ENCODE data around the gene FBXW11. TPM values are rescaled to one million over a fixed set of nuclear protein-coding genes. Genes with fewer than 3 reads are reported as not detected.

FBXW11 gene
- total RNA-seq, 4 donors from 2014 or later: 61.3 to 76.6 (median 70.2) TPM

- Histone ChIP-seq H3K36me3 (no peaks in the 10 kb centered on the region), H3K27me3 (no peaks in the 10 kb centered on the region), H3K4me1 (peaks cover 31 to 55% of the 10 kb centered on the region in 2 donors), H3K4me3 (replicated peaks in 1 of 3) (peak overlapping the region; percentile 48 to 93 (median 70)), H3K27ac (peak overlapping the region; percentile 97 to 99 (median 98)), H3K9me3 (no peaks in the 10 kb centered on the region)
- 0 to 1% methylated on average over 30 to 31 of the region's 34 CpGs for WGBS, 2 donors
- TF ChIP-seq, protein P1, sequence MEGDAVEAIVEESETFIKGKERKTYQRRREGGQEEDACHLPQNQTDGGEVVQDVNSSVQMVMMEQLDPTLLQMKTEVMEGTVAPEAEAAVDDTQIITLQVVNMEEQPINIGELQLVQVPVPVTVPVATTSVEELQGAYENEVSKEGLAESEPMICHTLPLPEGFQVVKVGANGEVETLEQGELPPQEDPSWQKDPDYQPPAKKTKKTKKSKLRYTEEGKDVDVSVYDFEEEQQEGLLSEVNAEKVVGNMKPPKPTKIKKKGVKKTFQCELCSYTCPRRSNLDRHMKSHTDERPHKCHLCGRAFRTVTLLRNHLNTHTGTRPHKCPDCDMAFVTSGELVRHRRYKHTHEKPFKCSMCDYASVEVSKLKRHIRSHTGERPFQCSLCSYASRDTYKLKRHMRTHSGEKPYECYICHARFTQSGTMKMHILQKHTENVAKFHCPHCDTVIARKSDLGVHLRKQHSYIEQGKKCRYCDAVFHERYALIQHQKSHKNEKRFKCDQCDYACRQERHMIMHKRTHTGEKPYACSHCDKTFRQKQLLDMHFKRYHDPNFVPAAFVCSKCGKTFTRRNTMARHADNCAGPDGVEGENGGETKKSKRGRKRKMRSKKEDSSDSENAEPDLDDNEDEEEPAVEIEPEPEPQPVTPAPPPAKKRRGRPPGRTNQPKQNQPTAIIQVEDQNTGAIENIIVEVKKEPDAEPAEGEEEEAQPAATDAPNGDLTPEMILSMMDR (IDR thresholded peaks at IDR 0.05): no peak
- TF ChIP-seq POLR2A (IDR thresholded peaks at IDR 0.05): no peak
- intact Hi-C loops (cut with DNase I): no loop called here
- peak; percentile 22 to 33 for DNase-seq
Observed at GRCh38 chr5:172005708-172006320, 624 bp downstream of the FBXW11 start.

- 42 to 46% methylated on average over 3 of the region's 3 CpGs for WGBS, 2 donors
- TF ChIP-seq, protein P1 (IDR thresholded peaks at IDR 0.05): no peak
- no peak for TF ChIP-seq POLR2A (IDR thresholded peaks at IDR 0.05)
- H3K36me3 ChIP-seq: no peaks in the 10 kb centered on the region
- H3K27ac ChIP-seq: peak overlapping the region in 1 of 3 donors; percentile 99
- intact Hi-C loops (cut with DNase I): no loop called here
- H3K4me3 ChIP-seq (replicated peaks in 1 of 3): peak overlapping the region in 1 of 3 donors; percentile 70
- no peak for DNase-seq
- H3K4me1 ChIP-seq: peaks cover 41 to 65% of the 10 kb centered on the region in 2 donors
- no peaks in the 10 kb centered on the region for H3K9me3 ChIP-seq
- H3K27me3 ChIP-seq: no peaks in the 10 kb centered on the region
Observed at GRCh38 chr5:172004824-172005237, 1.6 kb downstream of the FBXW11 start.

- no peaks in the 10 kb centered on the region for H3K9me3 ChIP-seq
- H3K27me3 ChIP-seq: no peaks in the 10 kb centered on the region
- WGBS, 2 donors: 59 to 72% methylated on average over 1 of the region's 1 CpG
- H3K4me3 ChIP-seq (replicated peaks in 1 of 3): no peak overlapping the region
- intact Hi-C loops (cut with DNase I): no loop called here
- no peaks in the 10 kb centered on the region for H3K36me3 ChIP-seq
- TF ChIP-seq, protein P1 (IDR thresholded peaks at IDR 0.05): no peak
- no peak for TF ChIP-seq POLR2A (IDR thresholded peaks at IDR 0.05)
- DNase-seq: no peak
- H3K4me1 ChIP-seq: peaks cover 52 to 74% of the 10 kb centered on the region in 2 donors
- H3K27ac ChIP-seq: no peak overlapping the region
Observed at GRCh38 chr5:172003746-172004145, 2.7 kb downstream of the FBXW11 start.

- TF ChIP-seq, protein P1 (IDR thresholded peaks at IDR 0.05): no peak
- no peak for TF ChIP-seq POLR2A (IDR thresholded peaks at IDR 0.05)
- Histone ChIP-seq H3K36me3 (no peaks in the 10 kb centered on the region), H3K27me3 (no peaks in the 10 kb centered on the region), H3K27ac (no peak overlapping the region), H3K4me3 (replicated peaks in 1 of 3) (no peak overlapping the region), H3K4me1 (peaks cover 55 to 73% of the 10 kb centered on the region in 2 donors), H3K9me3 (no peaks in the 10 kb centered on the region)
- 79 to 82% methylated on average over 6 of the region's 6 CpGs for WGBS, 2 donors
- DNase-seq: no peak
- intact Hi-C loops (cut with DNase I): no loop called here
Observed at GRCh38 chr5:172002840-172003512, 3.5 kb downstream of the FBXW11 start.

- WGBS, 2 donors: 26 to 34% methylated on average over 2 of the region's 2 CpGs
- DNase-seq: no peak
- Histone ChIP-seq H3K4me1 (peaks cover 49 to 67% of the 10 kb centered on the region in 2 donors), H3K9me3 (no peaks in the 10 kb centered on the region), H3K27ac (no peak overlapping the region), H3K27me3 (no peaks in the 10 kb centered on the region), H3K4me3 (replicated peaks in 1 of 3) (no peak overlapping the region), H3K36me3 (no peaks in the 10 kb centered on the region)
- intact Hi-C loops (cut with DNase I): no loop called here
- TF ChIP-seq POLR2A (IDR thresholded peaks at IDR 0.05): no peak
- TF ChIP-seq, protein P1 (IDR thresholded peaks at IDR 0.05): peak in 3 of 6 experiments; percentile 29 to 53 (median 41)
Observed at GRCh38 chr5:172002310-172002709, 4.1 kb downstream of the FBXW11 start.

Data from thyroid gland (tissue), 4 donors.